ENCODE measurements around the gene PPP1R9A. TPM values are rescaled to one million over a fixed set of nuclear protein-coding genes. Genes with fewer than 3 reads are reported as not detected.

The PPP1R9A gene
- total RNA-seq, 1 donor from 2014 or later: 39.5 TPM

- no peak for DNase-seq (ENCODE audit: low spot score)
Observed at GRCh38 chr7:95201727-95202126, 294.3 kb downstream of the PPP1R9A start.

GRCh38 chr7:95204618-95205017, 297.2 kb downstream of the PPP1R9A start:
- DNase-seq (ENCODE audit: low spot score): no peak

- no peak for DNase-seq (ENCODE audit: low spot score)
Observed at GRCh38 chr7:95205665-95206225, 298.4 kb downstream of the PPP1R9A start.

GRCh38 chr7:95209276-95209675, 301.9 kb downstream of the PPP1R9A start:
- DNase-seq (ENCODE audit: low spot score): no peak

GRCh38 chr7:95209788-95210187, 302.4 kb downstream of the PPP1R9A start:
- DNase-seq (ENCODE audit: low spot score): no peak

GRCh38 chr7:95213148-95213547, 305.8 kb downstream of the PPP1R9A start:
- DNase-seq (ENCODE audit: low spot score): no peak

GRCh38 chr7:95213809-95214492, 306.6 kb downstream of the PPP1R9A start:
- peak; percentile 45 for DNase-seq (ENCODE audit: low spot score)

GRCh38 chr7:95219721-95220120, 312.3 kb downstream of the PPP1R9A start:
- no peak for DNase-seq (ENCODE audit: low spot score)

GRCh38 chr7:95220328-95220727, 312.9 kb downstream of the PPP1R9A start:
- DNase-seq (ENCODE audit: low spot score): no peak

GRCh38 chr7:95225301-95225700, 317.9 kb downstream of the PPP1R9A start:
- DNase-seq (ENCODE audit: low spot score): no peak

- DNase-seq (ENCODE audit: low spot score): no peak
Observed at GRCh38 chr7:95229301-95229700, 321.9 kb downstream of the PPP1R9A start.

- no peak for DNase-seq (ENCODE audit: low spot score)
Observed at GRCh38 chr7:95238252-95238943, 331.0 kb downstream of the PPP1R9A start.

- no peak for DNase-seq (ENCODE audit: low spot score)
Observed at GRCh38 chr7:95240921-95241320, 333.5 kb downstream of the PPP1R9A start.

- no peak for DNase-seq (ENCODE audit: low spot score)
Observed at GRCh38 chr7:95242266-95242665, 334.9 kb downstream of the PPP1R9A start.

GRCh38 chr7:95244616-95245015, 337.2 kb downstream of the PPP1R9A start:
- DNase-seq (ENCODE audit: low spot score): no peak

- DNase-seq (ENCODE audit: low spot score): no peak
Observed at GRCh38 chr7:95245828-95246500, 338.6 kb downstream of the PPP1R9A start.

- peak; percentile 46 for DNase-seq (ENCODE audit: low spot score)
Observed at GRCh38 chr7:95246831-95247370, 339.5 kb downstream of the PPP1R9A start.

GRCh38 chr7:95250571-95250970, 343.2 kb downstream of the PPP1R9A start:
- no peak for DNase-seq (ENCODE audit: low spot score)

- no peak for DNase-seq (ENCODE audit: low spot score)
Observed at GRCh38 chr7:95251966-95252365, 344.6 kb downstream of the PPP1R9A start.

GRCh38 chr7:95253986-95254385, 346.6 kb downstream of the PPP1R9A start:
- no peak for DNase-seq (ENCODE audit: low spot score)

- DNase-seq (ENCODE audit: low spot score): no peak
Observed at GRCh38 chr7:95255691-95256090, 348.3 kb downstream of the PPP1R9A start.

GRCh38 chr7:95261895-95262415, 354.6 kb downstream of the PPP1R9A start:
- DNase-seq (ENCODE audit: low spot score): no peak

All from ureter (tissue), 1 donor.